Tibial nerve (tissue), 4 donors: ENCODE measurements around the gene PANX2. TPM values are rescaled to one million over a fixed set of nuclear protein-coding genes. Genes with fewer than 3 reads are reported as not detected.
"Not testable (repeated sequence)": the region's sequence is repeated elsewhere in the genome, so short reads cannot be mapped to it uniquely, and the experiment has no call there.

Experiments used
- DNase-seq, 2 donors: peaks; one replicate each; pipeline ENCODE4 v3.0.0-alpha.2; 2019; ENCODE audit warnings: low spot score in 2 of 2
- H3K27ac ChIP-seq, 4 donors: fragments of 200-600 bp; sonication (generic) in 3 of 4; one replicate each; pipeline ENCODE4 v1.5.1; 2017 to 2019; ENCODE audit warnings: mild to moderate bottlenecking in 1 of 4
- H3K27me3 ChIP-seq, 2 donors: fragments of 200-600 bp; sonication (generic) in 1 of 2; one replicate each; pipeline versions ENCODE4 v1.5.1 to v1.6.0; 2017 to 2019
- H3K36me3 ChIP-seq, 3 donors: fragments of 200-600 bp; sonication (generic); one replicate each; pipeline ENCODE4 v1.5.1; 2018 to 2019
- H3K4me1 ChIP-seq, 4 donors: fragments of 200-600 bp; sonication (generic) in 3 of 4; one replicate each; pipeline ENCODE4 v1.5.1; 2017 to 2019
- H3K4me3 ChIP-seq, 4 donors: fragments of 200-600 bp; sonication (generic) in 3 of 4; one replicate each; pipeline ENCODE4 v1.5.1; 2017 to 2019; ENCODE audit warnings: mild to moderate bottlenecking in 1 of 4, moderate library complexity in 1 of 4
- H3K9me3 ChIP-seq, 4 donors: fragments of 200-600 bp; sonication (generic) in 3 of 4; one replicate each; pipeline ENCODE4 v1.5.1; 2017 to 2019
- EP300 ChIP-seq, 2 donors: sonication (generic); formaldehyde crosslinking; IDR thresholded peaks; one replicate each; pipeline ENCODE4 v1.6.1; 2017; ENCODE audit warnings: antibody characterized with exemption in 2 of 2, mild to moderate bottlenecking in 1 of 2
- POLR2A ChIP-seq, 2 donors: fragments of 450-650 bp; IDR thresholded peaks; one replicate each; pipeline ENCODE4 v1.6.1; 2017; ENCODE audit warnings: antibody characterized with exemption in 2 of 2, mild to moderate bottlenecking in 2 of 2, moderate library complexity in 2 of 2
- WGBS, 2 donors: methylation state at CpG; one replicate each; pipeline ENCODE4 v1.1.5; 2018; 5-methylcytosine and 5-hydroxymethylcytosine counted together
- total RNA-seq, 4 donors: library from RNA; depleted of rRNA; stranded (reverse); fragments of >200 nt; gene quantifications; one replicate each; pipeline ENCODE4 v1.1.0, GENCODE V29; 2016
- TF ChIP-seq, protein P1 (sequence below), 5 experiments: fragments of 200-600 bp in 3 of 5; fragments of 450-650 bp in 2 of 5; sonication (generic) in 3 of 5; IDR thresholded peaks; one replicate each; pipeline ENCODE4 v1.5.1; 2016 to 2019; ENCODE audit warnings: antibody characterized with exemption in 5 of 5, mild to moderate bottlenecking in 3 of 5, moderate library complexity in 2 of 5

Gene PANX2
- total RNA-seq, 4 donors from 2014 or later, result 0.30 TPM; not detected in 3

DNA sequence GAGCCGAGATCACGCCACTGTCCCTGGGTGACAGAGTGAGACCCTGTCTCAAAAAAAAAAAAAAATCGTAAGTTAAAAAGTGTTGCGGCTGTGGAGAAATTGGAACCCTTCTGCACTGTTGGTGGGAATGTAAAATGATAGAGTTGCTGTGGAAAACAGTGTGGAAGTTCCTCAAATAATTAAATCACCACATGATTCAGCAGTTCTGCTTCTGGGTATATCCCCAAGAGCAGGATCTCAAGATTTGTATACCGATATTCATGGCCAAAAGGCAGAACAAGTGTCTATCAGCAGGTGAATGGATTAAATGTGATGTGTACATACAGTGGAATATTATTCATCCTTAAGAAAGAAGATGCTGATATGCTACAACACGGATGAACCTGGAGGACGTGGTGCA is 34.0 kb downstream of the PANX2 start:
- Histone ChIP-seq H3K27ac (peak overlapping the region in 1 of 4 donors; percentile 64), H3K27me3 (no peaks in the 10 kb centered on the region), H3K4me3 (no peak overlapping the region), H3K4me1 (peaks cover 0 to 62% (median 21%) of the 10 kb centered on the region in 4 donors), H3K36me3 (peaks cover 0 to 51% (median 2%) of the 10 kb centered on the region in 3 donors), H3K9me3 (no peaks in the 10 kb centered on the region)
- TF ChIP-seq POLR2A (IDR thresholded peaks at IDR 0.05), result no peak
- TF ChIP-seq, protein P1, sequence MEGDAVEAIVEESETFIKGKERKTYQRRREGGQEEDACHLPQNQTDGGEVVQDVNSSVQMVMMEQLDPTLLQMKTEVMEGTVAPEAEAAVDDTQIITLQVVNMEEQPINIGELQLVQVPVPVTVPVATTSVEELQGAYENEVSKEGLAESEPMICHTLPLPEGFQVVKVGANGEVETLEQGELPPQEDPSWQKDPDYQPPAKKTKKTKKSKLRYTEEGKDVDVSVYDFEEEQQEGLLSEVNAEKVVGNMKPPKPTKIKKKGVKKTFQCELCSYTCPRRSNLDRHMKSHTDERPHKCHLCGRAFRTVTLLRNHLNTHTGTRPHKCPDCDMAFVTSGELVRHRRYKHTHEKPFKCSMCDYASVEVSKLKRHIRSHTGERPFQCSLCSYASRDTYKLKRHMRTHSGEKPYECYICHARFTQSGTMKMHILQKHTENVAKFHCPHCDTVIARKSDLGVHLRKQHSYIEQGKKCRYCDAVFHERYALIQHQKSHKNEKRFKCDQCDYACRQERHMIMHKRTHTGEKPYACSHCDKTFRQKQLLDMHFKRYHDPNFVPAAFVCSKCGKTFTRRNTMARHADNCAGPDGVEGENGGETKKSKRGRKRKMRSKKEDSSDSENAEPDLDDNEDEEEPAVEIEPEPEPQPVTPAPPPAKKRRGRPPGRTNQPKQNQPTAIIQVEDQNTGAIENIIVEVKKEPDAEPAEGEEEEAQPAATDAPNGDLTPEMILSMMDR (IDR thresholded peaks at IDR 0.05), result no peak
- WGBS, 2 donors, result 88 to 92% methylated on average over 7 of the region's 7 CpGs
- no peak for DNase-seq

DNA sequence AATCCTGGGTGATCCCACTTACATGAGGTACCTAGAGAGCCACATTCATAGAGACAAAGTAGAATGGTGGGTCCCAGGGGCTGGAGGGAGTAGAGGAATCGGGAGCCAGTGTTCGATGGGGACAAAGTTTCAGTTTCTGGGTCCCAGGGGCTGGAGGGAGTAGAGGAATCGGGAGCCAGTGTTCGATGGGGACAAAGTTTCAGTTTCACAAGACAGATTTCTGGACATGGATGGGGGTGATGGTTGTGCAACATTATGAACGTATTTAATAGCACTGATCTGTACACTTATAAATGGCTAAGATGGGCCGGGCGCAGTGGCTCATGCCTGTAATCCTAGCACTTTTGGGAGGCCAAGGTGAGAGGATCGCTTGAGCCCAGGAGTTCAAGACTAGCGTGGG is 34.5 kb downstream of the PANX2 start:
- H3K9me3 ChIP-seq, H3K4me3 ChIP-seq, H3K27me3 ChIP-seq, DNase-seq: not testable (repeated sequence)
- H3K4me1 ChIP-seq, result peaks cover 0 to 62% (median 16%) of the 10 kb centered on the region in 4 donors
- 88 to 89% methylated on average over 9 of the region's 9 CpGs for WGBS, 2 donors
- H3K27ac ChIP-seq, result peak overlapping the region in 1 of 4 donors; percentile 64
- H3K36me3 ChIP-seq, result peaks cover 0 to 52% (median 2%) of the 10 kb centered on the region in 3 donors

DNA sequence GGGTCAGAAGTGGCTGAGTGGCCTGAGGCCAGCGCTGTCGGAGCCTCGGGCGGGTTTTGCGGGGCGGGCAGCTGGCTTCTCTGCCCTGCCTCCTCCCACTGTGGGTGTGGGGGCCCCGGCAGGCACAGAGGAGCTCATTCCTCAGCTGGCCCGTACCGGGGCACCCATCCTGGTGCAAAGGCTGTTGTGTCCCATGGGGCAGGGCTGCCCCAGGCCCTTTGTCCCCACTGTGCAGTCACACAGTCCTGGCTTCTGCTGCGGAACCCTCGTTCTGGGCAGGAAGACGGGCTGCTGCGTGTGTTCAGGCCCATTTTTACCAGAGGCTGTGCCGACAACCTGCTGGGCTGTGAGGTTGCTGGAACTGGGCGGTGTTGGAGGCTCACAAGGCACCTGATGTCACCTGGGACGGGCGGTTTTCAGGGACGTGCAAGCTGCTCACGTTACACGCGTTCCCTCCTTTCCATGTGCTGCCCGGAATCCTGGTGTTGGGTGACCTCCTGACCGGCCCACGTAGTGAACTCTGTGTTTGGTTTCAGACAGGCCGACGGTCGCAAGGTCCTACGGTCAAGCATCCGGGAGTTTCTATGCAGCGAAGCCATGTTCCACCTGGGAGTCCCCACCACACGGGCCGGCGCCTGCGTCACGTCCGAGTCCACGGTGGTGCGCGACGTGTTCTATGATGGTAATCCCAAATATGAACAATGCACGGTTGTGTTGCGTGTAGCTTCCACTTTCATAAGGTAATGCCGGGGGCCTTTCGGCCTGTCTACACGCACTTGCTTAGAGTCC is 35.4 kb downstream of the PANX2 start:
- 82 to 88% methylated on average over 36 to 43 of the region's 45 CpGs for WGBS, 2 donors
- H3K27me3 ChIP-seq, result no peaks in the 10 kb centered on the region
- peaks cover 0 to 60% (median 14%) of the 10 kb centered on the region in 4 donors for H3K4me1 ChIP-seq
- peaks cover 2 to 62% (median 8%) of the 10 kb centered on the region in 3 donors for H3K36me3 ChIP-seq
- H3K27ac ChIP-seq, result peak overlapping the region in 2 of 4 donors; percentile 34 to 64
- H3K4me3 ChIP-seq, result no peak overlapping the region
- no peaks in the 10 kb centered on the region for H3K9me3 ChIP-seq
- DNase-seq, result no peak
- TF ChIP-seq, protein P1 (IDR thresholded peaks at IDR 0.05), result no peak
- TF ChIP-seq POLR2A (IDR thresholded peaks at IDR 0.05) (no peak), EP300 (IDR thresholded peaks at IDR 0.05) (no peak)

DNA sequence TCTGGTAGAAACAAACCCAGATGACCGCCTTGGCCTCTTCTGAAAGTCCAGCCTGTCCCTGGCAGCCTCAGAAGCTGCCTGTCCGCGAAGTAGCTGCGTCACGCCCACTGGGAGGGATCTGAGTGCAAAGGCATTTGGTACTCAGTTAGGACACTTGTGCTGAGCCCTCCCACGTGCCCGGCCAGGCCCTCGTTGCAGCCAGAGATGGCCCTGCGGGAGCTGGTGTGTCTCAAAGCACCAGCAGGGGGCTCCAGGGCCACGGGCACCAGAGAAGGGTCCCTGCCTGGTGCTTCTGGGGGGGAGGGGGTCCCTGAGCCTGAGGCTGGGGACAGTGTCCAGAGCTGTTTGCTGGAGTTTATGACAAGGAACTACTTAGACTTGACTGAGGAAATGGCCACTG is 36.1 kb downstream of the PANX2 start:
- Histone ChIP-seq H3K4me3 (no peak overlapping the region), H3K4me1 (peaks cover 0 to 59% (median 13%) of the 10 kb centered on the region in 4 donors), H3K36me3 (peaks cover 2 to 68% (median 11%) of the 10 kb centered on the region in 3 donors), H3K27me3 (no peaks in the 10 kb centered on the region), H3K9me3 (no peaks in the 10 kb centered on the region), H3K27ac (peak overlapping the region in 1 of 4 donors; percentile 64)
- TF ChIP-seq POLR2A (IDR thresholded peaks at IDR 0.05) (no peak), EP300 (IDR thresholded peaks at IDR 0.05) (peak in 1 of 2 donors; percentile 9)
- TF ChIP-seq, protein P1 (IDR thresholded peaks at IDR 0.05), result peak in 4 of 5 experiments; percentile 27 to 42 (median 34)
- DNase-seq, result no peak
- 26 to 43% methylated on average over 5 to 10 of the region's 10 CpGs for WGBS, 2 donors

DNA sequence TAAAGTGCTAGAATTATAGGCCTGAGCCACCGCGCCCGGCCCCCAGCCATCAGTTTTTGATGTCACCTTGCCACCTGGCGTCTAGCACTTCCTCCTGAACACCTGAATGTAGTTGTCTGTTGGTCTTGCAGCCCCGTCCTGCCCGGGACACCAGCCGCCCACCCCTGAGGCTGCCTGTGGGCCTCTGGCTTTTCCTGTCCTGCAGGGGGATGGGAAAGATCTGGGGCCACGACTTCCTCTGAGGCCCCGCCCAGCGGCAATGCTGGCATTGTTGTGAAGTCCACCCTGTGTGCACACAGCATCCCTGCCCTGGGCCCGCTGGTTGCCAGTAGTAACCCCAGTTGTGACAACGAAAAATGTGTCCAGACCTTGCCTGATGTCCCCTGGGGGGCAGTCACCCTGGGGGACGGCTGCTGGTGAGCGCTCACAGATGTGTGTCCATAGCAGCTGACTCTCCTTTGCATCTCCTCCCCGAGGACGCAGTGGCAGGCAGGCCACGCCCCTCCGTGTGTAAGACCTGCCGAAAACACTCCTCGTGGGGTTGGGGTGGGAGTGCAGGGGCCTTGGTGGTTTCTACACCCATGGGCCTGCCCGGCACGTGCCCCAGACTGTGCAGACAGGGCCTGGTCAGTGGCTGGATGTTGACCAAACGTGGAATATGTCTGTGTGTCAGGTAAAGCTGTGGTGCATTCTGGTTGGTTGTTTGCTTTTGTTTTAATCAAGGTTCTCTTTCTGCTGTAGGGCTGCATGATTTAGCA is 37.0 kb downstream of the PANX2 start:
- 72 to 73% methylated on average over 21 to 23 of the region's 23 CpGs for WGBS, 2 donors
- TF ChIP-seq, protein P1 (IDR thresholded peaks at IDR 0.05), result no peak
- TF ChIP-seq EP300 (IDR thresholded peaks at IDR 0.05), result no peak
- no peak for TF ChIP-seq POLR2A (IDR thresholded peaks at IDR 0.05)
- H3K27ac ChIP-seq, result peak overlapping the region in 1 of 4 donors; percentile 64
- H3K9me3 ChIP-seq, result no peaks in the 10 kb centered on the region
- H3K27me3 ChIP-seq, result no peaks in the 10 kb centered on the region
- no peak for DNase-seq
- no peak overlapping the region for H3K4me3 ChIP-seq
- H3K36me3 ChIP-seq, result peaks cover 4 to 78% (median 11%) of the 10 kb centered on the region in 3 donors
- peaks cover 0 to 50% (median 4%) of the 10 kb centered on the region in 4 donors for H3K4me1 ChIP-seq
